Upper lobe of right lung (tissue), 1 donor: ENCODE data around the gene ALPG. TPM values are rescaled to one million over a fixed set of nuclear protein-coding genes. Genes with fewer than 3 reads are reported as not detected.

ENCODE experiments used
- ATAC-seq: fragments of 200-7000 bp; cut with Tn5 transposase; one replicate; pipeline ENCODE4 v1.9.1; 2020; ENCODE audit warnings: mild to moderate bottlenecking, moderate library complexity
- DNase-seq: peaks from one replicate; pipeline ENCODE4 v3.0.0-alpha.2; 2020
- H3K27ac ChIP-seq: fragments of 200-600 bp; one replicate; pipeline ENCODE4 v1.8.0; 2022
- H3K27me3 ChIP-seq: fragments of 200-600 bp; one replicate; pipeline ENCODE4 v1.8.0; 2022; ENCODE audit warnings: mild to moderate bottlenecking
- H3K36me3 ChIP-seq: fragments of 200-600 bp; one replicate; pipeline ENCODE4 v1.8.0; 2022
- H3K4me1 ChIP-seq: fragments of 200-600 bp; one replicate; pipeline ENCODE4 v1.8.0; 2022
- H3K4me3 ChIP-seq: fragments of 200-600 bp; one replicate; pipeline ENCODE4 v1.8.0; 2022; ENCODE audit warnings: mild to moderate bottlenecking
- H3K9me3 ChIP-seq: fragments of 200-600 bp; one replicate; pipeline ENCODE4 v1.8.0; 2022
- intact Hi-C: fragments of 100-400 bp; cut with DNase I; formaldehyde crosslinking; loops from one replicate; pipeline ENCODE4 v1.11.0; 2022
- total RNA-seq: library from RNA; stranded (reverse); fragmentation: NEBNext Ultra II Directional; extraction: Animal tissue kit (Norgen Biotek cat#: 25700); gene quantifications from one replicate; pipeline ENCODE4 v1.2.1, GENCODE V29; 2021
- TF ChIP-seq, protein P1 (sequence below): fragments of 200-600 bp; IDR thresholded peaks from one replicate; pipeline ENCODE4 v1.8.0; 2022; ENCODE audit warnings: antibody characterized with exemption
- donor health status: DM: no; HTN: yes; CAD: no; lungs with severe emphysema.

Gene ALPG
- total RNA-seq, 1 donor from 2014 or later, result 0.49 TPM

DNA sequence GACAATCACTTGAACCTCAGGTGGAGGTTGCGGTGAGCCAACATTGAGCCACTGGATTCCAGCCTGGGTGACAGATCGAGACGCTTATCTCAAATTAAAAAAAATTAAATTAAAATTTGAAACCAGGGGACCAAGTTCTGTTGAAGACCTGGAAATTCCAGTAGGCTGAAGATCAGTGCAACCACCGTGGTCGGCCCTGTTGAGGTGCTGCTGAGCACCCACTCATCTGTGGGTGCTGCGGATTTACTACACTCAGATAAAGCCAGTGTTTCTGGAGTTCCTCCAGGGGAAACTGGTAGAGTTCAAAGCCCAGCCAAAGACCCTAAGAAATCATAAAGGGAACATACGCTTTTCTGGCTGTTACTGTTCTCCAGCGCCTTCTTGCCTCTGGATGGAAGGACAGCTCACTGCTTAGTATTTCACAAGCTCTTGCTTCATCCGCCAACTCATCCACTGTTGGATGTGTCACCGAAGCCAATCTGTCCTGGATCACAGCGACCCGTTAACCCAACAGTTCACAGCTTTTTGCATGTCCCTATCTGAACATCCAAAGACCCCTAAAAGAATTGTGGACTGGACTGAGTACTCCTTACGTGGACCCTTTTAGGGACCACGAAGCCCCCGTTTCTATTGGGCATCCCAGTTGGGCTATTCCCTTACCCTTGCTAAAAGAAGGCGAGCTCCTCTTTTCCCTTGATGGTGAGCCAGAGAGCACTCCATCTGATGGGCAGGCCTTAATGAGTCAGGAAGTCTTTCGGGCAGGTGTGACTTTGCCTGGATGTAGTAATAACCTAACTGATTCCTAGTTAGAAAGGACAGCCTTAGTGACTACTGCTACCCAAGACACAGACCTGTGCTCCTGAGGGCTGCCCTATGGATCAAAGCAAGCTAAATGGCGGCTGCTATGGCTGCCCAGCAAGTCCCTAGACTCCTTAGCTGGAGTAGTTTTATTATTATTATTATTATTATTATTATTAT, 34.1 kb upstream of the ALPG start:
- intact Hi-C loops, result no loop called here
- Histone ChIP-seq H3K4me3 (no peak overlapping the region), H3K27ac (no peak overlapping the region), H3K4me1 (no peaks in the 10 kb centered on the region), H3K27me3 (no peaks in the 10 kb centered on the region), H3K9me3 (no peaks in the 10 kb centered on the region), H3K36me3 (no peaks in the 10 kb centered on the region)
- DNase-seq (peak; percentile 22), ATAC-seq (no peak)
- TF ChIP-seq, protein P1, sequence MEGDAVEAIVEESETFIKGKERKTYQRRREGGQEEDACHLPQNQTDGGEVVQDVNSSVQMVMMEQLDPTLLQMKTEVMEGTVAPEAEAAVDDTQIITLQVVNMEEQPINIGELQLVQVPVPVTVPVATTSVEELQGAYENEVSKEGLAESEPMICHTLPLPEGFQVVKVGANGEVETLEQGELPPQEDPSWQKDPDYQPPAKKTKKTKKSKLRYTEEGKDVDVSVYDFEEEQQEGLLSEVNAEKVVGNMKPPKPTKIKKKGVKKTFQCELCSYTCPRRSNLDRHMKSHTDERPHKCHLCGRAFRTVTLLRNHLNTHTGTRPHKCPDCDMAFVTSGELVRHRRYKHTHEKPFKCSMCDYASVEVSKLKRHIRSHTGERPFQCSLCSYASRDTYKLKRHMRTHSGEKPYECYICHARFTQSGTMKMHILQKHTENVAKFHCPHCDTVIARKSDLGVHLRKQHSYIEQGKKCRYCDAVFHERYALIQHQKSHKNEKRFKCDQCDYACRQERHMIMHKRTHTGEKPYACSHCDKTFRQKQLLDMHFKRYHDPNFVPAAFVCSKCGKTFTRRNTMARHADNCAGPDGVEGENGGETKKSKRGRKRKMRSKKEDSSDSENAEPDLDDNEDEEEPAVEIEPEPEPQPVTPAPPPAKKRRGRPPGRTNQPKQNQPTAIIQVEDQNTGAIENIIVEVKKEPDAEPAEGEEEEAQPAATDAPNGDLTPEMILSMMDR, result no peak

DNA sequence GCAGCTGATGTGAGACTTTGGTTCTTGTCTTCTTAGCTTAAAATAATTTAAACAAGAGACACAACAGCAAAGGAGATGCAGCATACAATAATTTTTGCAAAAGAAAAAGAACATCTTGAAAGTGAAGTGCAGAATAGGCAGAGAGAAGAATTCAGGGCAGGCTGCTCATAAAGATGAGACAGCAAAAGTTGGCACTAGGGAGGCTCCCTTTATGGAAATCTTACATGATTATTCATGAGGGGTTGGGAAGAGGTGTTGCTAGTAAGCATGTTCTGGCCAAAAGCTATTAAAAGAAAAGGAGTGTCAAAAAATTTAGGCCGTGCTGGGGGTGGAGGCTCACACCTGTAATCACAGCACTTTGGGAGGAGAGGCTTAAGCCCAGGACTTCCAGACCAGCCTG, 32.3 kb upstream of the ALPG start:
- intact Hi-C loops, result no loop called here
- TF ChIP-seq, protein P1, result no peak
- no peaks in the 10 kb centered on the region for H3K27me3 ChIP-seq
- H3K36me3 ChIP-seq, result no peaks in the 10 kb centered on the region
- H3K9me3 ChIP-seq, result no peaks in the 10 kb centered on the region
- H3K4me3 ChIP-seq, result no peak overlapping the region
- DNase-seq (no peak), ATAC-seq (no peak)
- no peak overlapping the region for H3K27ac ChIP-seq
- no peaks in the 10 kb centered on the region for H3K4me1 ChIP-seq

GRCh38 chr2:232375164-232375563, 31.5 kb upstream of the ALPG start:
- TF ChIP-seq, protein P1, result no peak
- no peak for DNase-seq
- Histone ChIP-seq H3K36me3 (no peaks in the 10 kb centered on the region), H3K27ac (no peak overlapping the region), H3K4me3 (no peak overlapping the region), H3K9me3 (no peaks in the 10 kb centered on the region), H3K27me3 (no peaks in the 10 kb centered on the region), H3K4me1 (no peaks in the 10 kb centered on the region)
- intact Hi-C loops, result no loop called here
- no peak for ATAC-seq

GRCh38 chr2:232376260-232376659, 30.4 kb upstream of the ALPG start:
- ATAC-seq, result no peak
- Histone ChIP-seq H3K27ac (no peak overlapping the region), H3K4me1 (no peaks in the 10 kb centered on the region), H3K4me3 (no peak overlapping the region), H3K9me3 (no peaks in the 10 kb centered on the region), H3K36me3 (no peaks in the 10 kb centered on the region), H3K27me3 (no peaks in the 10 kb centered on the region)
- TF ChIP-seq, protein P1, result no peak
- DNase-seq, result peak; percentile 17
- intact Hi-C loops, result no loop called here

- Histone ChIP-seq H3K27me3 (peaks cover 1% of the 10 kb centered on the region), H3K4me1 (no peaks in the 10 kb centered on the region), H3K36me3 (no peaks in the 10 kb centered on the region), H3K27ac (no peak overlapping the region), H3K4me3 (no peak overlapping the region), H3K9me3 (no peaks in the 10 kb centered on the region)
- TF ChIP-seq, protein P1, result no peak
- intact Hi-C loops, result no loop called here
- ATAC-seq, result no peak
- peak; percentile 30 for DNase-seq
These were observed 29.9 kb upstream of the ALPG start for GRCh38 chr2:232376713-232377112.
